HT1080 (cell line): ENCODE data around the gene CBLIF. TPM values are rescaled to one million over a fixed set of nuclear protein-coding genes. Genes with fewer than 3 reads are reported as not detected.
"Not testable (repeated sequence)": the region's sequence is repeated elsewhere in the genome, so short reads cannot be mapped to it uniquely, and the experiment has no call there.

ENCODE experiments used
- DNase-seq: peaks from one replicate; pipeline ENCODE4 v3.0.0-alpha.2; 2015; ENCODE audit warnings: low read depth
- polyA plus RNA-seq, 2 experiments: library from polyadenylated mRNA; depleted of rRNA; stranded (reverse); fragments of >200 nt; gene quantifications; 2 replicates each; pipeline ENCODE4 v1.2.3, GENCODE V29; 2015
- total RNA-seq: library from RNA; depleted of rRNA; stranded (reverse); fragments of >200 nt; shearing (Covaris generic); gene quantifications from 2 replicates; pipeline ENCODE4 v1.2.3, GENCODE V29; 2014; rRNA removed

Gene CBLIF
- total RNA-seq = not detected in 2 replicates
- not detected in 2 replicates for polyA plus RNA-seq (2015; cell fraction: cytosol; rRNA removed)
- polyA plus RNA-seq (2015; cell fraction: nucleus; rRNA removed) = not detected in 2 replicates

- no peak for DNase-seq
Observed at GRCh38 chr11:59845399-59845798, at the start of gene CBLIF. Gene CBLIF (minus strand): TSS chr11:59845499. CDS start chr11:59845453, 46 bp downstream.

- DNase-seq = no peak
Observed at GRCh38 chr11:59894616-59895015, 49.3 kb upstream of the CBLIF start.

GRCh38 chr11:59891781-59892181, 46.5 kb upstream of the CBLIF start:
- DNase-seq = peak; percentile 59

- DNase-seq = not testable (repeated sequence)
Observed at GRCh38 chr11:59887156-59887555, 41.9 kb upstream of the CBLIF start.

GRCh38 chr11:59883597-59883996, 38.3 kb upstream of the CBLIF start:
- DNase-seq = no peak

GRCh38 chr11:59879567-59879966, 34.3 kb upstream of the CBLIF start:
- DNase-seq = no peak

GRCh38 chr11:59878575-59878974, 33.3 kb upstream of the CBLIF start, which contains the start of gene OOSP3:
Gene OOSP3 (plus strand): TSS chr11:59878782. CDS start chr11:59878809, 27 bp downstream.
- no peak for DNase-seq

- peak; percentile 11 for DNase-seq
Observed at GRCh38 chr11:59877784-59878183, 32.5 kb upstream of the CBLIF start.

- DNase-seq = no peak
Observed at GRCh38 chr11:59877325-59877724, 32.0 kb upstream of the CBLIF start.

- no peak for DNase-seq
Observed at GRCh38 chr11:59875856-59876519, 30.7 kb upstream of the CBLIF start.

GRCh38 chr11:59872076-59872475, 26.8 kb upstream of the CBLIF start:
- DNase-seq = no peak

- DNase-seq = no peak
Observed at GRCh38 chr11:59867946-59868345, 22.6 kb upstream of the CBLIF start.

GRCh38 chr11:59866836-59867235, 21.5 kb upstream of the CBLIF start:
- DNase-seq = no peak

GRCh38 chr11:59866397-59866796, 21.1 kb upstream of the CBLIF start, which contains the start of gene TCN1:
Gene TCN1 (minus strand): TSS chr11:59866487. CDS start chr11:59866470, 17 bp downstream.
- peak; percentile 73 for DNase-seq

GRCh38 chr11:59865031-59865430, 19.7 kb upstream of the CBLIF start:
- DNase-seq = peak; percentile 88

GRCh38 chr11:59862252-59862651, 17.0 kb upstream of the CBLIF start:
- DNase-seq = no peak

GRCh38 chr11:59859673-59860072, 14.4 kb upstream of the CBLIF start:
- no peak for DNase-seq

GRCh38 chr11:59857439-59858434, 12.4 kb upstream of the CBLIF start:
- DNase-seq = peak; percentile 57

GRCh38 chr11:59854871-59855270, 9.6 kb upstream of the CBLIF start:
- no peak for DNase-seq

- not testable (repeated sequence) for DNase-seq
Observed at GRCh38 chr11:59851416-59851815, 6.1 kb upstream of the CBLIF start.

- not testable (repeated sequence) for DNase-seq
Observed at GRCh38 chr11:59849551-59849950, 4.3 kb upstream of the CBLIF start.

GRCh38 chr11:59849129-59849528, 3.8 kb upstream of the CBLIF start:
- DNase-seq = no peak
